Sigmoid colon (tissue), 4 donors: ENCODE data around the gene CRNKL1.

Experiments used
- CTCF ChIP-seq, 4 experiments: fragments of 450-650 bp in 3 of 4; fragments of 200-600 bp in 1 of 4; IDR thresholded peaks; one replicate each; pipeline ENCODE4 v1.5.1; 2016 to 2019; ENCODE audit warnings: antibody characterized with exemption in 4 of 4, mild to moderate bottlenecking in 3 of 4, moderate library complexity in 2 of 4
- EP300 ChIP-seq, 4 donors: sonication (generic); formaldehyde crosslinking; IDR thresholded peaks; one replicate each; pipeline ENCODE4 v1.6.1; 2017; ENCODE audit warnings: antibody characterized with exemption in 4 of 4
- POLR2AphosphoS5 ChIP-seq, 4 donors: sonication (generic); formaldehyde crosslinking; IDR thresholded peaks; one replicate each; pipeline ENCODE4 v1.6.1; 2017; ENCODE audit warnings: antibody characterized with exemption in 4 of 4

- no peak for TF ChIP-seq CTCF (IDR thresholded peaks at IDR 0.05)
- no peak for TF ChIP-seq POLR2AphosphoS5 (IDR thresholded peaks at IDR 0.05)
- no peak for TF ChIP-seq EP300 (IDR thresholded peaks at IDR 0.05)
Measured at GRCh38 chr20:20095114-20095872, 43.0 kb upstream of the CRNKL1 start.
